Measurements from ENCODE around the gene ITIH4.

The ITIH4 gene

GRCh38 chr3:52775877-52776276, 54.6 kb downstream of the ITIH4 start:
- TF ChIP-seq, protein P1, sequence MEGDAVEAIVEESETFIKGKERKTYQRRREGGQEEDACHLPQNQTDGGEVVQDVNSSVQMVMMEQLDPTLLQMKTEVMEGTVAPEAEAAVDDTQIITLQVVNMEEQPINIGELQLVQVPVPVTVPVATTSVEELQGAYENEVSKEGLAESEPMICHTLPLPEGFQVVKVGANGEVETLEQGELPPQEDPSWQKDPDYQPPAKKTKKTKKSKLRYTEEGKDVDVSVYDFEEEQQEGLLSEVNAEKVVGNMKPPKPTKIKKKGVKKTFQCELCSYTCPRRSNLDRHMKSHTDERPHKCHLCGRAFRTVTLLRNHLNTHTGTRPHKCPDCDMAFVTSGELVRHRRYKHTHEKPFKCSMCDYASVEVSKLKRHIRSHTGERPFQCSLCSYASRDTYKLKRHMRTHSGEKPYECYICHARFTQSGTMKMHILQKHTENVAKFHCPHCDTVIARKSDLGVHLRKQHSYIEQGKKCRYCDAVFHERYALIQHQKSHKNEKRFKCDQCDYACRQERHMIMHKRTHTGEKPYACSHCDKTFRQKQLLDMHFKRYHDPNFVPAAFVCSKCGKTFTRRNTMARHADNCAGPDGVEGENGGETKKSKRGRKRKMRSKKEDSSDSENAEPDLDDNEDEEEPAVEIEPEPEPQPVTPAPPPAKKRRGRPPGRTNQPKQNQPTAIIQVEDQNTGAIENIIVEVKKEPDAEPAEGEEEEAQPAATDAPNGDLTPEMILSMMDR (conservative IDR thresholded peaks at IDR 0.05; ENCODE audit: low read length): no peak
- no peak for DNase-seq (ENCODE audit: low read depth)
- no peak overlapping the region for H3K4me3 ChIP-seq (ENCODE audit: low read length)

DNA sequence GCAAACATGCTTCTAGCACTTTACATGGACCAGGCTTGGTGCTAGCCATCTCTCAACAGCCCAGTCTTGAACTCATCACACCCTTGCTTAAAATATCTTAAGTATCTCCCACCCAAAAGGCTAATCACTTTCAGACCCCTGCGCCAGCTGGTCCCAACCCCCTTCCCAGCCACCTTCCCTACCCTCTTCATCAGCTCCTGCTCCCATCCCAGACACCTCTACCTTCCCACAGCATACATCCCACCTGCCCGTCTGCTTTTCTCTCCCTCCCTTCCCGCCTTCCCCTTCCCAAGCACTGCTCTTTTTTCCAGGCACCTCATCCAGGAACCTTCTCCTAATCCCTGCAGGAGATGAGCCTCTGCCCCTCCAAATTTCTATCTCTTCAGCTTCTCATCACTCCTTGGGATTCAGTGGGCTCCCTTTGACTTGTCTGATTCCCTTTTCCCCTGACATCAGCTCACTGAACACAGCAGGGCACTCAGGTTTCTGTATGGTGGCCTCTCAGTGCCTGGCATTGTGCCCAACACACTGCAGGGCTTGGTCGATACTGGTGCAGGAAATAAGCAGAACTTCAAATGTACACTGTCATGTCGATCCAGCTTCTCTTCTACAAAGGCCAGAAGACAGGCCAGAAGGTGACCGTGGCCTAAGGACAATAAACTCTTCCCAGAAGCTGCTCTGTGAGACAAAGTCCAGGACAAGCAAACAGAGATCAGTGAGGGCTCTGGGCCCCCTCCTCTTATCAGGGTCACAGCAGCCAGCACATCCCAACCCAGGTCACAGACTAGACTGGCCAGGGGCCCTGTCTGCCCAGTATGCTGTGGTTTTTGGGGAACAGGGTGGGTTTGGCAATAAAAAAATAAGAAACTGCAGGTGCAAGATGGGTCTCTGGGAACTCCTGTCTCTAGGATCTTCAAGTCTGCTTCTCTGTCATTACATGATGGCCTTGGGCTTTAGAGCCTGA, 55.3 kb downstream of the ITIH4 start:
- no peak overlapping the region for H3K4me3 ChIP-seq (ENCODE audit: low read length)
- TF ChIP-seq, protein P1 (conservative IDR thresholded peaks at IDR 0.05; ENCODE audit: low read length): no peak
- no peak for DNase-seq (ENCODE audit: low read depth)

DNA sequence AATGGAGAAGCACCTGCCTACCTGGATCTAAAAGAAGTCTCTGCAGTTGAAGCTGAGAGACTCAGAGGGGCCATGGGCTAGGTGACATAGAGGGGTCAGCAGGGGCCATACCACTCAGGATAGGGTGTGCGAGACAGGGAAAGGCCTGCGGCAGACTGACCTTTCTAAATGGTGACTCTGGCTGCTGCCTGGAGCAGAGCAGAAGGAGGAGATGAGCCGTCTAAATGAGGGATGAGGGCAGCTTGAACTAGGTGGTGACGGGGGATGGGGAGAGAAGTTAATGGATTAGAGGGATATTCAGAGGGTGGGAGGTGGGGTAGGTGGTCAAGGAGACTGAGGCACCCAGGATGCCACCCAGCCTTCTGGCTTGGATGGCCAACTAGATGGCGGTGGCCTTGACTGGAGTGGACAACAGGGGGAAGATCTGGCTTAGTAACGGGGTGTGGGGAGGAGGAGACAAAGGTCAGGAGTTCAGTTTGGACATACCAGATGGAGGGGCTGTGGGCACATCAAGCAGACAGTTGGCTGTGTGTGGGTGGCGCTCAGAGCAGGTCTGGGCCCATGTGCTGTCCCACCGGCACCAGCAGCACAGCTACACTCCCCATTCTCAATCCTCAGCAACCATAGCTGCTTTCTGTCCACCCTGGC, 56.3 kb downstream of the ITIH4 start:
- TF ChIP-seq, protein P1 (conservative IDR thresholded peaks at IDR 0.05; ENCODE audit: low read length): no peak
- no peak for DNase-seq (ENCODE audit: low read depth)
- H3K4me3 ChIP-seq (ENCODE audit: low read length): no peak overlapping the region

- no peak for DNase-seq (ENCODE audit: low read depth)
- TF ChIP-seq, protein P1 (conservative IDR thresholded peaks at IDR 0.05; ENCODE audit: low read length): no peak
Observed at GRCh38 chr3:52773361-52774065, 57.0 kb downstream of the ITIH4 start.

GRCh38 chr3:52771702-52772101, 58.8 kb downstream of the ITIH4 start:
- DNase-seq (ENCODE audit: low read depth): no peak
- H3K4me3 ChIP-seq (ENCODE audit: low read length): no peak overlapping the region
- TF ChIP-seq, protein P1 (conservative IDR thresholded peaks at IDR 0.05; ENCODE audit: low read length): no peak

More at GRCh38 chr3:52773361-52774065, 57.0 kb downstream of the ITIH4 start:
- H3K4me3 ChIP-seq (ENCODE audit: low read length): no peak overlapping the region

DNA sequence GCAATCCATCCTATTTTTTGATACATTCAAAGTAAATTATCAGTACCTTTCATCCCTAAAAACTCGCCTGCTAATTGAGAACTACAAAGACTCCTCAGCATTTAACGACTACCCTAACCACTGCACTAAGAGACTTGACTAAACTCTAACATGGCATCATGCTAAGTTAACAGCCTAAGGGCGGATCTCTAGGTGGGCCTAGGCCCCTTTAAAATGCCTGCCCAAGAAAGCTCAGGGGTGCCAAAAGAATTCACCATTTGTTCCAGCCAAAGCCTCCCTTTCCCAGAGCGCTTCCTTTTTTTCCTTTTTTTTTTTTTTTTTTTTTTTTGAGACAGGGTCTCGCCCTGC, 59.2 kb downstream of the ITIH4 start:
- DNase-seq (ENCODE audit: low read depth): no peak
- peak overlapping the region; percentile 84 for H3K4me3 ChIP-seq (ENCODE audit: low read length)
- TF ChIP-seq, protein P1 (conservative IDR thresholded peaks at IDR 0.05; ENCODE audit: low read length): no peak
